ENCODE data around the gene MAN1C1. TPM values are rescaled to one million over a fixed set of nuclear protein-coding genes. Genes with fewer than 3 reads are reported as not detected.

Gene MAN1C1
- total and polyA plus RNA-seq, 10 of the 15 experiments (the other 5 are each of a cell fraction or from before 2014, with no cell fraction given), result 0.12 to 0.56 (median 0.22) TPM; not detected in 3

DNA sequence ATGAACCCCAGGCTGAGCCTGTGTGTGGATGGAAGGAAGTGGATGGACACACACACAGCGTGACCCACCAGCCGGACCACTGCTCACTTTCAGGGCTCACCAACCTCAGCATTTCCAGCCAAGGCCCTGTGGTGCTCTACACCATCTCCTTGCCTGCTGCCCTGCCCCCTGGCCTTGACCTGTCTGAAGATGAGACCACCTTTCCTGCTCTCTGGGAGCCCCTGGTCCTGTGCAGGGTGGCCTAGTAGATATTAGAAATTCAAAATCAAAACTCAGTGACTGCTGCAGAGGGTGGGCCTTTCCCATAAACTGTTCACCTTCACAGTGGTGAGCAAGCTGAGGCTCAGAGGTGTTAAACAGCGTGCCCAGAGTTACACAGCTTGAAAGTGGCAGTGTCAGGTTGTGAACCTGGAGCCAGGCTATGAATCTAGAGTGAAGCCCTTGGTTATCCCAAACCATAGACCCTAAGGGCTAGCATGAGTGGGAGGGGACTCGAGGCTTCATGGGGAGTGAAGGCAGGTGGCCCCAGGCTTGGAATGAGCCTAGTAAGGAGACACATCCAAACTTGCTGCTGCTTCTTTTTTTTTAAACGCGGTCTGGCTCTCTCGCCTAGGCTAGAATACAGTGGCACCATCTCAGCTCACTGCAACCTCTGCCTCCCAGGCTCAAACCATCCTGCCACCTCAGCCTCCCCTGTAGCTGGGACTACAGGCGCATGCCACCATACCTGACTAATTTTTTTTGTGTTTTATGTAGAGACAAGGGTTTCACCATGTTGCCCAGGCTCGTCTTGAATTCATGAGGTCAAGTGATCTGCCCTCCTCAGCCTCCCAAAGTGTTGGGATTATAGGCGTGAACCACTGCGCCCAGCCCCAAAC lies 41.5 kb downstream of the MAN1C1 start:
- Histone ChIP-seq H3K4me3 (no peak overlapping the region), H3K27ac (ENCODE audit: control insufficient read depth, insufficient read depth) (no peak overlapping the region), H3K4me1 (ENCODE audit: control insufficient read depth, insufficient read depth, low read length) (no peaks in the 10 kb centered on the region), H3K9ac (ENCODE audit: control insufficient read depth, insufficient read depth, low read length) (no peak overlapping the region), H4K20me1 (ENCODE audit: control insufficient read depth, insufficient read depth) (no peaks in the 10 kb centered on the region), H3K79me2 (ENCODE audit: control insufficient read depth, insufficient read depth, low read length) (no peaks in the 10 kb centered on the region), H3K9me3 (replicated peaks; ENCODE audit: control insufficient read depth, insufficient read depth, low read length) (no peaks in the 10 kb centered on the region), H3K27me3 (replicated peaks in 1 of 2; ENCODE audit: control insufficient read depth in 2 of 2, insufficient read depth in 2 of 2, low read length in 1 of 2) (peaks cover 0 to 9% of the 10 kb centered on the region in 2 experiments; a peak in 3 of 4 replicates), H3K4me2 (ENCODE audit: control insufficient read depth, insufficient read depth) (no peak overlapping the region), H3K36me3 (ENCODE audit: control insufficient read depth in 2 of 2, insufficient read depth in 2 of 2, low read length in 1 of 2) (no peaks in the 10 kb centered on the region), H2AFZ (ENCODE audit: control insufficient read depth, low read depth, low read length) (no peak overlapping the region)
- ChIA-PET CTCF (no interaction called here), POLR2A (no interaction called here), RAD21 (ENCODE audit: unreplicated experiment) (no interaction called here), SMC1A (ENCODE audit: uncharacterized antibody, unreplicated experiment) (no interaction called here)
- no peak for FAIRE-seq
- intact Hi-C loops (cut with micrococcal nuclease; ENCODE audit: unreplicated experiment), result no loop called here
- BruUV-seq (replicated peaks), result no TSS peak
- DNase-seq (ENCODE audit: low read depth, low spot score), result no peak
- 62% methylated on average over 11 of the region's 11 CpGs for WGBS (ENCODE audit: insufficient coverage, insufficient replicate concordance, low lambda C conversion rate, missing lambda C conversion rate)
- in situ Hi-C loops (cut with MboI), result no loop called here
- no peak; the same call in 2 of the 3 replicates for ATAC-seq
- TF ChIP-seq YY1 (IDR thresholded peaks at IDR 0.05; ENCODE audit: low read depth, low read length) (no peak), YBX1 (IDR thresholded peaks at IDR 0.05) (no peak), TCF12 (IDR thresholded peaks at IDR 0.05; ENCODE audit: low read depth, low read length) (no peak), ZBTB4 (CRISPR knock-in tag; IDR thresholded peaks at IDR 0.05) (no peak), SPI1 (IDR thresholded peaks at IDR 0.05; ENCODE audit: borderline replicate concordance, insufficient read depth, low read depth, low read length) (no peak), MXI1 (IDR thresholded peaks at IDR 0.05; ENCODE audit: low read depth, low read length) (no peak), JUNB (IDR thresholded peaks at IDR 0.05) (no peak), NBN (IDR thresholded peaks at IDR 0.05) (no peak), HCFC1 (IDR thresholded peaks at IDR 0.05; ENCODE audit: low read length) (no peak), TBL1XR1 (IDR thresholded peaks at IDR 0.05; ENCODE audit: low read depth, low read length) (no peak), HSF1 (IDR thresholded peaks at IDR 0.05; ENCODE audit: low read depth, low read length) (no peak), SMC3 (IDR thresholded peaks at IDR 0.05; ENCODE audit: borderline replicate concordance, low read length) (no peak), BCL11A (IDR thresholded peaks at IDR 0.05; ENCODE audit: low read depth, low read length) (no peak)
- TF ChIP-seq, protein P1, sequence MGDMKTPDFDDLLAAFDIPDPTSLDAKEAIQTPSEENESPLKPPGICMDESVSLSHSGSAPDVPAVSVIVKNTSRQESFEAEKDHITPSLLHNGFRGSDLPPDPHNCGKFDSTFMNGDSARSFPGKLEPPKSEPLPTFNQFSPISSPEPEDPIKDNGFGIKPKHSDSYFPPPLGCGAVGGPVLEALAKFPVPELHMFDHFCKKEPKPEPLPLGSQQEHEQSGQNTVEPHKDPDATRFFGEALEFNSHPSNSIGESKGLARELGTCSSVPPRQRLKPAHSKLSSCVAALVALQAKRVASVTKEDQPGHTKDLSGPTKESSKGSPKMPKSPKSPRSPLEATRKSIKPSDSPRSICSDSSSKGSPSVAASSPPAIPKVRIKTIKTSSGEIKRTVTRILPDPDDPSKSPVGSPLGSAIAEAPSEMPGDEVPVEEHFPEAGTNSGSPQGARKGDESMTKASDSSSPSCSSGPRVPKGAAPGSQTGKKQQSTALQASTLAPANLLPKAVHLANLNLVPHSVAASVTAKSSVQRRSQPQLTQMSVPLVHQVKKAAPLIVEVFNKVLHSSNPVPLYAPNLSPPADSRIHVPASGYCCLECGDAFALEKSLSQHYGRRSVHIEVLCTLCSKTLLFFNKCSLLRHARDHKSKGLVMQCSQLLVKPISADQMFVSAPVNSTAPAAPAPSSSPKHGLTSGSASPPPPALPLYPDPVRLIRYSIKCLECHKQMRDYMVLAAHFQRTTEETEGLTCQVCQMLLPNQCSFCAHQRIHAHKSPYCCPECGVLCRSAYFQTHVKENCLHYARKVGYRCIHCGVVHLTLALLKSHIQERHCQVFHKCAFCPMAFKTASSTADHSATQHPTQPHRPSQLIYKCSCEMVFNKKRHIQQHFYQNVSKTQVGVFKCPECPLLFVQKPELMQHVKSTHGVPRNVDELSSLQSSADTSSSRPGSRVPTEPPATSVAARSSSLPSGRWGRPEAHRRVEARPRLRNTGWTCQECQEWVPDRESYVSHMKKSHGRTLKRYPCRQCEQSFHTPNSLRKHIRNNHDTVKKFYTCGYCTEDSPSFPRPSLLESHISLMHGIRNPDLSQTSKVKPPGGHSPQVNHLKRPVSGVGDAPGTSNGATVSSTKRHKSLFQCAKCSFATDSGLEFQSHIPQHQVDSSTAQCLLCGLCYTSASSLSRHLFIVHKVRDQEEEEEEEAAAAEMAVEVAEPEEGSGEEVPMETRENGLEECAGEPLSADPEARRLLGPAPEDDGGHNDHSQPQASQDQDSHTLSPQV (IDR thresholded peaks at IDR 0.05), result no peak
- TF ChIP-seq, protein P2, sequence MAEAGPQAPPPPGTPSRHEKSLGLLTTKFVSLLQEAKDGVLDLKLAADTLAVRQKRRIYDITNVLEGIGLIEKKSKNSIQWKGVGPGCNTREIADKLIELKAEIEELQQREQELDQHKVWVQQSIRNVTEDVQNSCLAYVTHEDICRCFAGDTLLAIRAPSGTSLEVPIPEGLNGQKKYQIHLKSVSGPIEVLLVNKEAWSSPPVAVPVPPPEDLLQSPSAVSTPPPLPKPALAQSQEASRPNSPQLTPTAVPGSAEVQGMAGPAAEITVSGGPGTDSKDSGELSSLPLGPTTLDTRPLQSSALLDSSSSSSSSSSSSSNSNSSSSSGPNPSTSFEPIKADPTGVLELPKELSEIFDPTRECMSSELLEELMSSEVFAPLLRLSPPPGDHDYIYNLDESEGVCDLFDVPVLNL (IDR thresholded peaks at IDR 0.05; ENCODE audit: low read depth, low read length), result no peak

All from GM12878 (cell line).